Sigmoid colon (tissue), 7 donors: ENCODE results near the gene QRFP. TPM values are rescaled to one million over a fixed set of nuclear protein-coding genes. Genes with fewer than 3 reads are reported as not detected.

Source experiments
- DNase-seq: peaks from one replicate; pipeline ENCODE4 v3.0.0-alpha.2; 2019
- H3K27ac ChIP-seq, 4 donors: fragments of 200-600 bp; sonication (generic); one replicate each; pipeline ENCODE4 v1.5.1; 2016 to 2019; ENCODE audit warnings: mild to moderate bottlenecking in 1 of 4
- H3K27me3 ChIP-seq, 3 donors: fragments of 200-600 bp; sonication (generic); one replicate each; pipeline ENCODE4 v1.5.1; 2019; ENCODE audit warnings: mild to moderate bottlenecking in 1 of 3
- H3K36me3 ChIP-seq, 4 donors: fragments of 200-600 bp; sonication (generic); one replicate each; pipeline ENCODE4 v1.5.1; 2016 to 2019
- H3K4me1 ChIP-seq, 4 donors: fragments of 200-600 bp; sonication (generic); one replicate each; pipeline ENCODE4 v1.5.1; 2017 to 2019
- H3K4me3 ChIP-seq, 4 donors: fragments of 200-600 bp; sonication (generic); one replicate each; pipeline ENCODE4 v1.5.1; 2017 to 2019; ENCODE audit warnings: mild to moderate bottlenecking in 2 of 4, moderate library complexity in 1 of 4
- H3K9me3 ChIP-seq, 4 donors: fragments of 200-600 bp in 3 of 4; sonication (generic) in 3 of 4; one replicate each; pipeline versions ENCODE4 v1.5.1 to v1.6.1; 2013 to 2019
- EP300 ChIP-seq, 4 donors: sonication (generic); formaldehyde crosslinking; IDR thresholded peaks; one replicate each; pipeline ENCODE4 v1.6.1; 2017; ENCODE audit warnings: antibody characterized with exemption in 4 of 4
- POLR2A ChIP-seq, 2 donors: fragments of 450-650 bp; IDR thresholded peaks; one replicate each; pipeline ENCODE4 v1.6.1; 2016; ENCODE audit warnings: antibody characterized with exemption in 2 of 2, mild to moderate bottlenecking in 2 of 2, moderate library complexity in 2 of 2
- POLR2AphosphoS5 ChIP-seq, 4 donors: sonication (generic); formaldehyde crosslinking; IDR thresholded peaks; one replicate each; pipeline ENCODE4 v1.6.1; 2017; ENCODE audit warnings: antibody characterized with exemption in 4 of 4
- WGBS, 2 donors: extraction: QIAGEN DNeasy Blood & Tissue Kit; methylation state at CpG; one replicate each; pipeline ENCODE4 v1.1.7; 2013; 5-methylcytosine and 5-hydroxymethylcytosine counted together
- intact Hi-C: fragments of 100-400 bp; cut with DNase I; formaldehyde crosslinking; loops from one replicate; pipeline ENCODE4 v1.15.1; 2023
- polyA plus RNA-seq, 3 donors: library from polyadenylated mRNA; stranded (reverse); fragments of 200-250 nt; gene quantifications; one replicate each; pipeline ENCODE4 v1.2.3, GENCODE V29; 2013
- total RNA-seq, 4 donors: library from RNA; depleted of rRNA; stranded (reverse); fragments of >200 nt; gene quantifications; one replicate each; pipeline ENCODE4 v1.1.0, GENCODE V29; 2016
- TF ChIP-seq, protein P1 (sequence below), 4 experiments: fragments of 450-650 bp in 3 of 4; fragments of 200-600 bp in 1 of 4; IDR thresholded peaks; one replicate each; pipeline ENCODE4 v1.5.1; 2016 to 2019; ENCODE audit warnings: antibody characterized with exemption in 4 of 4, mild to moderate bottlenecking in 3 of 4, moderate library complexity in 2 of 4
- donor health status: healthy with polysubstance abuse.
- donor health status: Bipolar disorder and iron deficiency.
- donor health status: healthy.

Gene QRFP
- total and polyA plus RNA-seq, 7 donors = 0.20 TPM; not detected in 6

DNA sequence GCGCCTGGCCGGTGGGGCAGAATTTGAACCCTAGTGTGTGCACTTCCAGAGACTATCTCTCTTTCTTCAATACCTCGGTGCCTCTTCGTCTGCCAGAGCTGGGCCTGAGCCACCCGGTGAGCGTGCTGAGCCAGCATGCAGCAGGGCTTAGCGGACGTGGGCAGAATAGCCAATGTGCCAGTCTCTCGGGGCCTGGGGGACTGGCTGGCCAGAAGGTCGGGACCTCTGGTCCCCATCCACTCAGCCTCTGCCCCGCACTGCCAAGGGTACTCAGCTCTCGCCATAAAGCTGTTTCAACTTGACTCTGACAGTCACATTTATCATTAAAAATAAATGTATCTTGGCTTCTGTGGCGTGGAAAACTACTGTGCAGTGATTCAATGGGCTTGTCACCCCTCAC lies 46.6 kb upstream of the QRFP start:
- intact Hi-C loops = loop anchor here (5.0 kb wide), 1 partner anchor 76 kb away; no protein-coding TSS in a partner anchor
- H3K4me1 ChIP-seq = peaks cover 0 to 27% (median 24%) of the 10 kb centered on the region in 4 donors
- no peaks in the 10 kb centered on the region for H3K9me3 ChIP-seq
- DNase-seq = no peak
- no peak overlapping the region for H3K27ac ChIP-seq
- WGBS, 2 donors = 82 to 87% methylated on average over 13 of the region's 13 CpGs
- no peak overlapping the region for H3K4me3 ChIP-seq
- H3K36me3 ChIP-seq = no peaks in the 10 kb centered on the region
- peaks cover 21 to 45% (median 37%) of the 10 kb centered on the region in 3 donors for H3K27me3 ChIP-seq
- TF ChIP-seq POLR2A (IDR thresholded peaks at IDR 0.05) (no peak), EP300 (IDR thresholded peaks at IDR 0.05) (no peak), POLR2AphosphoS5 (IDR thresholded peaks at IDR 0.05) (no peak)
- TF ChIP-seq, protein P1, sequence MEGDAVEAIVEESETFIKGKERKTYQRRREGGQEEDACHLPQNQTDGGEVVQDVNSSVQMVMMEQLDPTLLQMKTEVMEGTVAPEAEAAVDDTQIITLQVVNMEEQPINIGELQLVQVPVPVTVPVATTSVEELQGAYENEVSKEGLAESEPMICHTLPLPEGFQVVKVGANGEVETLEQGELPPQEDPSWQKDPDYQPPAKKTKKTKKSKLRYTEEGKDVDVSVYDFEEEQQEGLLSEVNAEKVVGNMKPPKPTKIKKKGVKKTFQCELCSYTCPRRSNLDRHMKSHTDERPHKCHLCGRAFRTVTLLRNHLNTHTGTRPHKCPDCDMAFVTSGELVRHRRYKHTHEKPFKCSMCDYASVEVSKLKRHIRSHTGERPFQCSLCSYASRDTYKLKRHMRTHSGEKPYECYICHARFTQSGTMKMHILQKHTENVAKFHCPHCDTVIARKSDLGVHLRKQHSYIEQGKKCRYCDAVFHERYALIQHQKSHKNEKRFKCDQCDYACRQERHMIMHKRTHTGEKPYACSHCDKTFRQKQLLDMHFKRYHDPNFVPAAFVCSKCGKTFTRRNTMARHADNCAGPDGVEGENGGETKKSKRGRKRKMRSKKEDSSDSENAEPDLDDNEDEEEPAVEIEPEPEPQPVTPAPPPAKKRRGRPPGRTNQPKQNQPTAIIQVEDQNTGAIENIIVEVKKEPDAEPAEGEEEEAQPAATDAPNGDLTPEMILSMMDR (IDR thresholded peaks at IDR 0.05) = no peak

DNA sequence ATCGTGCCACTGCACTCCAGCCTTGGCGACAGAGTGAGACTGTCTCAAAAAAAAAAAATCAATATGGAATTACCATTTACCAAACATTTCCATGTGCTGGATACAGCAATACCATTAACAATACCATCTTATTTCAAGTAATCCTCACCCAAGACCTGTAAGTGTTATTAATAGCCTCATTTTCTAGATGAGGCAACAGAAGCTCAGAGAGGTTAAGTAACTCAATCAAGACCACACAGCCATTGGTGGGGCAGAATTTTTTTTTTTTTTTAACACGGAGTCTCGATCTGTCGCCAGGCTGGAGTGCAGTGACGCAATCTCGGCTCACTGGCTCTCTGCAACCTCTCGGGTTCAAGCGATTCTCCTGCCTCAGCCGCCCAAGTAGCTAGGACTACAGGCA lies 46.1 kb upstream of the QRFP start:
- Histone ChIP-seq H3K4me3 (no peak overlapping the region), H3K4me1 (peaks cover 0 to 31% (median 29%) of the 10 kb centered on the region in 4 donors), H3K36me3 (no peaks in the 10 kb centered on the region), H3K27me3 (peaks cover 25 to 50% (median 43%) of the 10 kb centered on the region in 3 donors), H3K27ac (no peak overlapping the region), H3K9me3 (no peaks in the 10 kb centered on the region)
- TF ChIP-seq POLR2AphosphoS5 (IDR thresholded peaks at IDR 0.05) = no peak
- no peak for TF ChIP-seq POLR2A (IDR thresholded peaks at IDR 0.05)
- TF ChIP-seq EP300 (IDR thresholded peaks at IDR 0.05) = no peak
- TF ChIP-seq, protein P1 (IDR thresholded peaks at IDR 0.05) = no peak
- WGBS, 2 donors = 89 to 90% methylated on average over 10 of the region's 10 CpGs
- no peak for DNase-seq
- intact Hi-C loops = loop anchor here (5.0 kb wide), 1 partner anchor 75 kb away; no protein-coding TSS in a partner anchor

- Histone ChIP-seq H3K4me3 (no peak overlapping the region), H3K9me3 (no peaks in the 10 kb centered on the region), H3K27ac (no peak overlapping the region), H3K36me3 (no peaks in the 10 kb centered on the region), H3K4me1 (peaks cover 0 to 33% (median 29%) of the 10 kb centered on the region in 4 donors), H3K27me3 (peaks cover 28 to 52% (median 49%) of the 10 kb centered on the region in 3 donors)
- no peak for DNase-seq
- TF ChIP-seq, protein P1 (IDR thresholded peaks at IDR 0.05) = no peak
- TF ChIP-seq POLR2A (IDR thresholded peaks at IDR 0.05) = no peak
- no peak for TF ChIP-seq POLR2AphosphoS5 (IDR thresholded peaks at IDR 0.05)
- no peak for TF ChIP-seq EP300 (IDR thresholded peaks at IDR 0.05)
- WGBS, 2 donors = 85 to 87% methylated on average over 6 of the region's 6 CpGs
- intact Hi-C loops = loop anchor here (5.0 kb wide), 1 partner anchor 75 kb away; no protein-coding TSS in a partner anchor
These were observed 45.5 kb upstream of the QRFP start for GRCh38 chr9:130942084-130942483.

DNA sequence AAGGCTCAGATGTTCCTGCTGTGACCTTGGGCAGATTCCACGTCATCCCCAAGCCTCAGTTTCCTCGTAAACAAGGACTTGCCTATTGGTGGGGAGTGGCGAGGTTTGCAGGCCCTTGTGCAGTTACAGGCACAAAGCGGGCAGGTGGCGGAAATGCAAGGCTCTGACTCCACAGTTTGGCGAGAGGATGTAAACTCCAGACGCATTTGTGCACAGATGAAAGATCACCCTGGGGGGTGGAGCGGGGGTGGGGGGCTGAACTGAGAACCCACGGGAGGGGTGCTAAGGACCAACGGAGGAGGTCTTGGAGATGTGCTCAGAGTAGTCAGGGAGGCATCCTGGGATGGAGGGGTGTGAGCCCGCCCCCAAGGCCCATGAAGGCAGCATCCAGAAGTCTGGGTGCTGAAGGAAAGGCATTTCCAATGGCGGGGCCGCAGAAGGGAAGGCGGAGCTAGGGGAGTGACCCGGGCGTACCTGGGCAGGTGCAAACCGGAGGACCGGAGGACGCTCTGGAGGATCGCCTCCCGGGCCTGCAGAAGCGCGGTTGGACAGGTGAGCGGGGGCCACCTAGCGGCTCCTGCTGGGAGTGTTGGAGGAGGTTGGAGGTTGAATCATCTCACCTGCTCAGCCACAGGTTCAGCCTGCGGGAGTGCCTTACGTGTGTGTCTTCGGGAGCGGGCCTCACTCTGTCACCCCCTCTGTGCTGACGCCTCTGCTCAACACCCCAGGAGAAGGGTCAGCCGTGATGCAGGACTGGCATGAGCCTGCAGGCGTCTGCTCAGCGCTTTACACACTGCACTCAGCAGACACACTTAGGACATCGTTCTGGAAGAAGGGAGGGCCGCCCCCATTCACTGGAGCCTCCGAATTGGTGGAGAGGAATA lies 44.3 kb upstream of the QRFP start:
- H3K27me3 ChIP-seq = peaks cover 32 to 62% (median 60%) of the 10 kb centered on the region in 3 donors
- 3 to 7% methylated on average over 36 of the region's 36 CpGs for WGBS, 2 donors
- TF ChIP-seq POLR2A (IDR thresholded peaks at IDR 0.05) = no peak
- TF ChIP-seq, protein P1 (IDR thresholded peaks at IDR 0.05) = peak; percentile 80 to 86 (median 82)

More for the DNA sequence above, 44.3 kb upstream of the QRFP start:
- no peaks in the 10 kb centered on the region for H3K9me3 ChIP-seq
- no peak overlapping the region for H3K27ac ChIP-seq
- H3K36me3 ChIP-seq = no peaks in the 10 kb centered on the region
- DNase-seq = peak; percentile 79
- intact Hi-C loops = loop anchor here (1.0 to 5.0 kb wide), 2 partner anchors 74 to 240 kb away; no protein-coding TSS in a partner anchor
- no peak overlapping the region for H3K4me3 ChIP-seq
- peaks cover 0 to 42% (median 29%) of the 10 kb centered on the region in 4 donors for H3K4me1 ChIP-seq
